ENCODE measurements around the gene HAL. TPM values are rescaled to one million over a fixed set of nuclear protein-coding genes. Genes with fewer than 3 reads are reported as not detected.

HAL gene
- total and polyA plus RNA-seq, 2 of the 13 experiments (the other 11 are each of a cell fraction or from before 2014, with no cell fraction given): 0.89 to 37.8 TPM

GRCh38 chr12:95996034-95996658 is at the start of gene HAL (continued):
- no peak for TF ChIP-seq CENPBD1 (CRISPR knock-in tag; IDR thresholded peaks at IDR 0.05; ENCODE audit: borderline replicate concordance, low read depth)
- peak; percentile 91 for TF ChIP-seq HHEX (CRISPR knock-in tag; IDR thresholded peaks at IDR 0.05)
- TF ChIP-seq CEBPB (IDR thresholded peaks at IDR 0.05; ENCODE audit: borderline replicate concordance, low read depth, low read length): peak; percentile 100
- TF ChIP-seq PITX1 (CRISPR knock-in tag; IDR thresholded peaks at IDR 0.05): peak; percentile 92
- peak; percentile 89 for TF ChIP-seq MAX (IDR thresholded peaks at IDR 0.05)
- no peak for TF ChIP-seq ZBTB14 (CRISPR knock-in tag; IDR thresholded peaks at IDR 0.05)
- TF ChIP-seq SP4 (CRISPR knock-in tag; IDR thresholded peaks at IDR 0.05): peak; percentile 69; the same call in 1 of the 2 replicates
- peak; percentile 72; the same call in 1 of the 2 replicates for TF ChIP-seq ZNF343 (CRISPR knock-in tag; IDR thresholded peaks at IDR 0.05)
- peak; percentile 90 for TF ChIP-seq PHF21A (CRISPR knock-in tag; IDR thresholded peaks at IDR 0.05)
- peak; percentile 99 for TF ChIP-seq ZNF710 (CRISPR knock-in tag; IDR thresholded peaks at IDR 0.05; ENCODE audit: borderline replicate concordance)
- peak; percentile 99 for TF ChIP-seq FOXA3 (CRISPR knock-in tag; IDR thresholded peaks at IDR 0.05)
- TF ChIP-seq ZNF552 (CRISPR knock-in tag; IDR thresholded peaks at IDR 0.05; ENCODE audit: borderline replicate concordance): no peak; the same call in 1 of the 2 replicates
- peak; percentile 64; the same call in 1 of the 2 replicates for TF ChIP-seq NKX3-1 (CRISPR knock-in tag; IDR thresholded peaks at IDR 0.05)
- TF ChIP-seq THAP11 (CRISPR knock-in tag; IDR thresholded peaks at IDR 0.05): peak; percentile 85
- peak; percentile 65 for TF ChIP-seq ZNF441 (CRISPR knock-in tag; IDR thresholded peaks at IDR 0.05; ENCODE audit: borderline replicate concordance)
- TF ChIP-seq RCOR2 (CRISPR knock-in tag; IDR thresholded peaks at IDR 0.05): peak; percentile 89
- peak; percentile 89 for TF ChIP-seq TCF7 (IDR thresholded peaks at IDR 0.05; ENCODE audit: low read depth)
- 0 out of 2 replicates have a peak, but pooled peaks have one; percentile 23 for TF ChIP-seq ZNF33B (CRISPR knock-in tag; IDR thresholded peaks at IDR 0.05)
- TF ChIP-seq RFX1 (IDR thresholded peaks at IDR 0.05): no peak
- TF ChIP-seq CHD4 (IDR thresholded peaks at IDR 0.05; ENCODE audit: borderline replicate concordance, low read length): no peak
- peak; percentile 47; the same call in 1 of the 2 replicates for TF ChIP-seq CBX5 (CRISPR knock-in tag; IDR thresholded peaks at IDR 0.05; ENCODE audit: borderline replicate concordance)
- peak; percentile 95; the same call in 1 of the 2 replicates for TF ChIP-seq MYPOP (CRISPR knock-in tag; IDR thresholded peaks at IDR 0.05)
- no peak for TF ChIP-seq HNRNPL (IDR thresholded peaks at IDR 0.05; ENCODE audit: low read depth, low read length)
- TF ChIP-seq ZSCAN9 (CRISPR knock-in tag; IDR thresholded peaks at IDR 0.05; ENCODE audit: borderline replicate concordance): peak; percentile 91; the same call in 1 of the 2 replicates
- peak; percentile 95 for TF ChIP-seq NFIC (IDR thresholded peaks at IDR 0.05; ENCODE audit: low read length)
- TF ChIP-seq NBN (conservative IDR thresholded peaks at IDR 0.05): no peak
- peak in 1 of 2 experiments; percentile 98; a peak in 2 of 4 replicates for TF ChIP-seq KLF16 (CRISPR knock-in tag; IDR thresholded peaks at IDR 0.05)
- peak; percentile 87 for TF ChIP-seq ZSCAN21 (CRISPR knock-in tag; IDR thresholded peaks at IDR 0.05; ENCODE audit: borderline replicate concordance)
